Effector memory CD8-positive, alpha-beta T cell (primary cell): ENCODE measurements around the gene JAK1.

Experiments used
- ATAC-seq: fragments of 150-1000 bp; cut with Tn5 transposase; replicated peaks from 2 replicates; pipeline ENCODE4 v1.10.0; 2021; ENCODE audit warnings: mild to moderate bottlenecking, moderate library complexity
- DNase-seq, 3 experiments: peaks; one replicate each; pipeline ENCODE4 v3.0.0; 2021
- H3K27ac Mint-ChIP-seq, 2 donors: one replicate each; pipeline ENCODE4 v1.8.0; 2022; ENCODE audit warnings: mild to moderate bottlenecking in 2 of 2, mixed read lengths in 2 of 2, moderate library complexity in 2 of 2
- H3K27me3 Mint-ChIP-seq, 2 donors: one replicate each; pipeline ENCODE4 v1.8.0; 2022; ENCODE audit warnings: mixed read lengths in 2 of 2
- H3K36me3 Mint-ChIP-seq: one replicate; pipeline ENCODE4 v1.8.0; 2022; ENCODE audit warnings: mild to moderate bottlenecking, moderate library complexity, mixed read lengths; ENCODE audit not compliant: insufficient read depth
- H3K4me1 Mint-ChIP-seq, 2 donors: one replicate each; pipeline ENCODE4 v1.8.0; 2022; ENCODE audit warnings: low read depth in 2 of 2, mixed read lengths in 2 of 2
- H3K4me3 Mint-ChIP-seq, 2 donors: one replicate each; pipeline ENCODE4 v1.8.0; 2022; ENCODE audit warnings: mild to moderate bottlenecking in 2 of 2, mixed read lengths in 2 of 2, moderate library complexity in 2 of 2
- H3K9me3 Mint-ChIP-seq, 2 donors: one replicate each; pipeline ENCODE4 v1.8.0; 2022; ENCODE audit warnings: mixed read lengths in 2 of 2

Gene JAK1

GRCh38 chr1:64973061-64973647, 6.8 kb upstream of the JAK1 start:
- DNase-seq: no peak
- H3K9me3 Mint-ChIP-seq: no peaks in the 10 kb centered on the region
- H3K4me3 Mint-ChIP-seq: no peak overlapping the region
- no peak for ATAC-seq
- H3K4me1 Mint-ChIP-seq: peaks cover 3 to 5% of the 10 kb centered on the region in 2 donors
- no peaks in the 10 kb centered on the region for H3K36me3 Mint-ChIP-seq
- H3K27me3 Mint-ChIP-seq: peaks cover 0 to 8% of the 10 kb centered on the region in 2 donors
- no peak overlapping the region for H3K27ac Mint-ChIP-seq

- H3K27me3 Mint-ChIP-seq: no peaks in the 10 kb centered on the region
- no peaks in the 10 kb centered on the region for H3K9me3 Mint-ChIP-seq
- no peak overlapping the region for H3K4me3 Mint-ChIP-seq
- DNase-seq: no peak
- no peak overlapping the region for H3K27ac Mint-ChIP-seq
- ATAC-seq: no peak
- H3K4me1 Mint-ChIP-seq: peaks cover 19 to 28% of the 10 kb centered on the region in 2 donors
- H3K36me3 Mint-ChIP-seq: peaks cover 23% of the 10 kb centered on the region
Observed at GRCh38 chr1:64969305-64970046, 3.1 kb upstream of the JAK1 start.

- H3K4me3 Mint-ChIP-seq: peak overlapping the region; percentile 84 to 93
Observed at GRCh38 chr1:64967381-64967780, 1.0 kb upstream of the JAK1 start.

DNA sequence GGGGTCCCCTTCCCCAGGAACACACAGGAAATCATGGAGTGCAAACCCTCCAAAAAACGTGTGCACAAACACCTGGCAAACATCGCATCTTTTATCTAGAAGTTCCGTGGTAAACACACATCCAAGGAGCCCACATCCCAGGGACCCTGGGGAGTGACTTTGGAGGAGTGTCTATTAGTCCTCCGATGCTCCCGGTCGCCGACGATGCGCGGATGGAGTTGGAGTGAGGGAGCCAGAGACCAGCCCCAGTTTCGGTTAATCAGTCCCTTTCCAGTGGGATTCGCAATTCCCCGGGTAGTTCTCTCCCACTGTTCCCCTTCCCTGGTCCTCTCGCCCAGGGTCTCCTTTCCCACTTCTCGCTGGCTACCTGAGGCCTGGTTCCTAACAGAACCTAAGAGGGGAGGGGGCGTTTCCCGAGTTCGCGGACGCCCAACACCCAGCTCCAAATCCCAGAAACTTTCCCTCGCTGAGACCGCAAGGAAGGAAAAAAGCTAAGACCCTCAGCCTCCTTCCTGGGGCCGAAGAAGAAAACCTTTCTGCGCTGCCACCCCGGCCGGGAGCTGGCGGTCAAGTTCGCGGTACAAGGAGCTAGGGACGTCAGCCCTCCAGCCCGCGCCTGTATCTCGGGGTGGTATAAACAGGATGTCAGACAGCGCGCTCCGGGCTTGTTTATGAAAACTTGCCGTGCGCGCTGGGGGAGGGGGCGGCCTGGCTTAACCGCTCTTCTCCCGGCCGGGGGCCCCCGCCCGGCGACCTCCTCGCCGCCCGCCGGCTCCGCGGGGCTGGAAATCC, 787 bp downstream of the JAK1 start:
- H3K27me3 Mint-ChIP-seq: no peaks in the 10 kb centered on the region
- H3K36me3 Mint-ChIP-seq: peaks cover 42% of the 10 kb centered on the region
- ATAC-seq: peak; percentile 65

More at GRCh38 chr1:64967381-64967780, 1.0 kb upstream of the JAK1 start:
- H3K4me1 Mint-ChIP-seq: peaks cover 33 to 39% of the 10 kb centered on the region in 2 donors
- H3K9me3 Mint-ChIP-seq: no peaks in the 10 kb centered on the region
- peak overlapping the region; percentile 96 to 98 for H3K27ac Mint-ChIP-seq
- DNase-seq (no peak), ATAC-seq (no peak)
- H3K27me3 Mint-ChIP-seq: no peaks in the 10 kb centered on the region
- H3K36me3 Mint-ChIP-seq: peaks cover 33% of the 10 kb centered on the region

GRCh38 chr1:64963466-64963865, 2.9 kb downstream of the JAK1 start:
- Mint-ChIP-seq H3K4me3 (peak overlapping the region; percentile 84 to 98), H3K4me1 (peaks cover 62 to 74% of the 10 kb centered on the region in 2 donors), H3K27me3 (no peaks in the 10 kb centered on the region), H3K9me3 (no peaks in the 10 kb centered on the region), H3K36me3 (peaks cover 42% of the 10 kb centered on the region), H3K27ac (peak overlapping the region; percentile 71 to 91)
- DNase-seq: no peak
- ATAC-seq: no peak

More for the DNA sequence above, 787 bp downstream of the JAK1 start:
- Mint-ChIP-seq H3K9me3 (no peaks in the 10 kb centered on the region), H3K27ac (peak overlapping the region; percentile 91 to 98), H3K4me3 (peak overlapping the region; percentile 84 to 98), H3K4me1 (peaks cover 50 to 58% of the 10 kb centered on the region in 2 donors)
- peak; percentile 80 to 84 (median 82) for DNase-seq

GRCh38 chr1:64962441-64962840, 3.9 kb downstream of the JAK1 start:
- peak overlapping the region; percentile 71 to 91 for H3K27ac Mint-ChIP-seq
- peaks cover 48% of the 10 kb centered on the region for H3K36me3 Mint-ChIP-seq
- H3K4me1 Mint-ChIP-seq: peaks cover 65 to 75% of the 10 kb centered on the region in 2 donors
- no peaks in the 10 kb centered on the region for H3K27me3 Mint-ChIP-seq
- H3K9me3 Mint-ChIP-seq: no peaks in the 10 kb centered on the region
- DNase-seq (peak in 2 of 3 experiments; percentile 12 to 15), ATAC-seq (no peak)
- peak overlapping the region; percentile 84 to 98 for H3K4me3 Mint-ChIP-seq

DNA sequence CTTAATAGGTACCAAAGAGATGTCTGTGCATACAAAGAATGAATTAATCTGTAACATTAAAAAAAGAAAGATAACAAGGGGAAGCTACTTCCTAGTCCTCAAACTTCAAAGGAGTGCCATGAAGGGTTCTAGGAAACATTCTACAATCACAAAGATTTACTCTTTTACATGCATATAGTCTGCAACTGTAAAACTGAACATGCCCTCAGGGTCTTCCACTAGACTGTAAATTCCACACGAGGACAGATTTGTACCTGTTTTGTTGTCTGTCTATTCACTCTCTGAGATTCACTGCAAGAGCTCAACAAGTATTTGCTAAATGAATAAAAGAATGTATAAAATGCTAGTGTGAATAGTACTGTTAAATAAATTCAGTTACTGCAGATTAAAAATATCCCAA, 4.4 kb downstream of the JAK1 start:
- H3K27ac Mint-ChIP-seq: peak overlapping the region; percentile 71 to 91
- H3K36me3 Mint-ChIP-seq: peaks cover 46% of the 10 kb centered on the region
- peak overlapping the region; percentile 84 to 98 for H3K4me3 Mint-ChIP-seq
- DNase-seq: no peak
- H3K27me3 Mint-ChIP-seq: no peaks in the 10 kb centered on the region
- ATAC-seq: no peak
- H3K9me3 Mint-ChIP-seq: no peaks in the 10 kb centered on the region
- peaks cover 60 to 70% of the 10 kb centered on the region in 2 donors for H3K4me1 Mint-ChIP-seq

GRCh38 chr1:64960731-64961130, 5.6 kb downstream of the JAK1 start:
- Mint-ChIP-seq H3K9me3 (no peaks in the 10 kb centered on the region), H3K4me1 (peaks cover 57 to 67% of the 10 kb centered on the region in 2 donors), H3K27me3 (no peaks in the 10 kb centered on the region), H3K36me3 (peaks cover 38% of the 10 kb centered on the region), H3K4me3 (peak overlapping the region; percentile 84 to 98), H3K27ac (peak overlapping the region; percentile 4 to 93)
- DNase-seq (no peak), ATAC-seq (peak; percentile 18)

DNA sequence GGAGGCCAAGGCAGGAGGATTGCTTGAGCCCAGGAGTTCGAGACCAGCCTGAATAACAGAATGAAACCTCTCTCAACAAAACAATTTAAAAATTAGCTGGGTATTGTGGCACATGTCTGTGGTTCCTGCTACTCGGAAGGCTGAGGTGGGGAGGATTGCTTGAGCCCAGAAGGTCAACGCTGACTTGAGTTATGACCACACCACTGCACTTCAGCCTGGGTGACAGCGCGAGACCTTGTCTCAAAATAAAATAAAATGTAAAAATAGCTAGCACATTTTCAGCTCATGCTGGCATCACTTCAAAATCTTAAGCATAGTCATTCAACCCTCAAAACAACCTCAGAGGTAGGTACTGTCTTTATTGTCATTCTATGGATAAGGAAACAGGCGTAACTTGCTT, 6.4 kb downstream of the JAK1 start:
- H3K4me3 Mint-ChIP-seq: peak overlapping the region; percentile 84 to 98
- DNase-seq: no peak
- no peaks in the 10 kb centered on the region for H3K9me3 Mint-ChIP-seq
- no peaks in the 10 kb centered on the region for H3K27me3 Mint-ChIP-seq
- peak overlapping the region; percentile 13 to 93 for H3K27ac Mint-ChIP-seq
- ATAC-seq: no peak
- peaks cover 50 to 64% of the 10 kb centered on the region in 2 donors for H3K4me1 Mint-ChIP-seq
- peaks cover 30% of the 10 kb centered on the region for H3K36me3 Mint-ChIP-seq

GRCh38 chr1:64956733-64957441, 9.5 kb downstream of the JAK1 start:
- Mint-ChIP-seq H3K27me3 (no peaks in the 10 kb centered on the region), H3K36me3 (peaks cover 21% of the 10 kb centered on the region), H3K27ac (no peak overlapping the region), H3K4me3 (no peak overlapping the region), H3K9me3 (no peaks in the 10 kb centered on the region), H3K4me1 (peaks cover 40 to 51% of the 10 kb centered on the region in 2 donors)
- ATAC-seq (peak; percentile 82), DNase-seq (peak; percentile 14 to 26 (median 18))

GRCh38 chr1:64956010-64956640, 10.2 kb downstream of the JAK1 start:
- Mint-ChIP-seq H3K27ac (no peak overlapping the region), H3K9me3 (no peaks in the 10 kb centered on the region), H3K27me3 (no peaks in the 10 kb centered on the region), H3K36me3 (peaks cover 19% of the 10 kb centered on the region), H3K4me1 (peaks cover 37 to 48% of the 10 kb centered on the region in 2 donors), H3K4me3 (no peak overlapping the region)
- no peak for DNase-seq
- ATAC-seq: no peak

DNA sequence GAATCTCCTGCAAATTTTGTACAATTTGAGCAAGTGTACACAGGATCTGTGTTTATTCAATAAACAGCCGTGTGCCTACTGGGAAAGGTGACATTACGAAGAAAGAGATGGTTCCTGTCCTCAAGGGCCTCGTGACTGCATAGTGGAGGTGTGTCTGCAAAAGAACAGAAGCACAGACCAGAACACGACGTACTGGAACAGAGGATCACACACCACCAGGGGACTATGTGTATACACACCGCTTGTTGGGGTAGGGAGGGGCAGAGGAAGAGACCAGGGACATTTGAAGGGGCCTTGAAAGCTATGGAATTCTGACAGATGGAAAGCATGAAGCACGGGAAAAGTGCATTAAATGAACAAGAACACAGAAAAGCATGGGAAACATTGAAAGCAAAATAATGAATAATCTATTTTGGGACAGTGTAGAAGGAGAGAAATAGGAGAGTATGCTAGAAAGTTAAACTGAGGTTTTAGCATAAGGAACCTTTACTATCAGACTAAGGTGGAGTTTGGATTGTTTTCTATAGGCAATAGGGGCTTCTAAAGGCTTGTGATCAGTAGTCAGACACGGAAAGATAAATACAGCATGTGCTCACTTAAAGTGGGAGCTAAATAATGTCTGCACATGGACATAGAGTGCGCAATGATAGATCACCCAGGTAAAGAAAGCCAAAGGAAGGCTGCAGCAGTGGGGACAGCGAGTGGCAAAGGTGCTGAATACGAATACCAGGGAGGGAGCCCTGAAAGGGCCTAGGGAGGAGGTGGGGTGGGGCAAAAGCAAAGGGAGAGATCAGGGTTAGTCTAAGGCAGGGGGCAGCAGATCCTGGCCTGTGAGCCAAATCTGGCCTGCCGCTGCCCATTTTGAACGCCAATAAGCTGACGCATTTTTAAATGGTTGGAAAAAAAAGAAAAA, 11.0 kb downstream of the JAK1 start:
- H3K27ac Mint-ChIP-seq: no peak overlapping the region
- no peak overlapping the region for H3K4me3 Mint-ChIP-seq
- DNase-seq (no peak), ATAC-seq (no peak)
- H3K4me1 Mint-ChIP-seq: peaks cover 38 to 48% of the 10 kb centered on the region in 2 donors
- no peaks in the 10 kb centered on the region for H3K27me3 Mint-ChIP-seq
- peaks cover 22% of the 10 kb centered on the region for H3K36me3 Mint-ChIP-seq
- H3K9me3 Mint-ChIP-seq: no peaks in the 10 kb centered on the region
